ENCODE measurements around the gene SRA1. TPM values are rescaled to one million over a fixed set of nuclear protein-coding genes. Genes with fewer than 3 reads are reported as not detected.
"Not testable (repeated sequence)": the region's sequence is repeated elsewhere in the genome, so short reads cannot be mapped to it uniquely, and the experiment has no call there.

The SRA1 gene
- total and polyA plus RNA-seq, 2 of the 4 experiments (the other 2 are of a cell fraction) = 52.9 to 54.8 TPM

DNA sequence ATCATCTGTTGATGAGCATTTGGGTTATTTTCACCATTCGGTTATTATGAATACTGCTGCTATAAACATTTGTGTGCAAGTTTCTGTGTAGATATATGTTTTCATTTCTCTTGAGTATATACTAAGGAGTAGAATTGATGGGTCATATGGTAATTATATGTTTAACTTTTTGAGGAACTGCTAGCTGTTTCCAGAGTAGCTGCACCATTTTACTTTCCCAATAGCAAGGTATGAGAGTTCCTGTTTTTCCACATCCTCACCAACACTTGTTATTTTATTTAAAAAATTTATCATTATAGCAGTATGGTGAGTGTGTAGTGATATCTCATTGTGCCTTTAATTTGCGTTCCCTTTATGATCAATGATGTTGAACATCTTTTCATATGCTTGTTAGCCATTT is 46.5 kb upstream of the SRA1 start:
- Histone ChIP-seq H2BK120ac (ENCODE audit: low read depth, low read length) (no peak overlapping the region), H3K27me3 (ENCODE audit: control insufficient read depth, insufficient read depth, low read length) (peaks cover 2% of the 10 kb centered on the region; the same call in 1 of the 2 replicates), H3K4ac (ENCODE audit: low read depth, low read length) (no peak overlapping the region), H4K5ac (ENCODE audit: low read depth, low read length) (no peak overlapping the region), H3K4me1 (ENCODE audit: control insufficient read depth, insufficient read depth, low read length) (peaks cover 2% of the 10 kb centered on the region), H3K14ac (replicated peaks; ENCODE audit: low read depth, low read length) (no peak overlapping the region), H3K27ac (ENCODE audit: insufficient read depth, low read length) (no peak overlapping the region), H2BK20ac (ENCODE audit: low read depth, low read length) (no peak overlapping the region), H2BK15ac (ENCODE audit: low read depth, low read length) (no peak overlapping the region), H3K9me3 (ENCODE audit: control insufficient read depth, insufficient read depth, low read length) (no peaks in the 10 kb centered on the region), H3K79me1 (ENCODE audit: low read depth in 1 of 2, low read length in 2 of 2) (no peaks in the 10 kb centered on the region), H2AK9ac (replicated peaks; ENCODE audit: low read depth, low read length, poor library complexity) (no peak overlapping the region), H3K56ac (ENCODE audit: extremely low read depth, insufficient read depth, low read length) (no peak overlapping the region), H3K9ac (ENCODE audit: low read depth, low read length) (no peak overlapping the region), H4K91ac (ENCODE audit: insufficient read depth, low read depth, low read length) (no peak overlapping the region), H4K8ac (ENCODE audit: low read depth in 2 of 2, low read length in 2 of 2) (no peak overlapping the region), H2BK5ac (ENCODE audit: low read depth, low read length, poor library complexity, severe bottlenecking) (no peak overlapping the region), H2AFZ (replicated peaks; ENCODE audit: low read length, poor library complexity) (no peak overlapping the region), H2AK5ac (ENCODE audit: low read depth, low read length) (no peak overlapping the region), H3K4me2 (ENCODE audit: low read depth, low read length) (no peak overlapping the region), H3K9me1 (ENCODE audit: insufficient read depth, low read length) (no peaks in the 10 kb centered on the region), H3K18ac (ENCODE audit: low read depth, low read length) (no peak overlapping the region), H4K20me1 (ENCODE audit: insufficient read depth, low read length) (no peaks in the 10 kb centered on the region), H3K4me3 (ENCODE audit: insufficient read depth, low read depth, low read length) (no peak overlapping the region), H3K23ac (ENCODE audit: low read depth, low read length) (no peak overlapping the region), H3K36me3 (ENCODE audit: control insufficient read depth, insufficient read depth, low read length) (no peaks in the 10 kb centered on the region)
- CTCF ChIA-PET = interaction anchor here (0.6 to 1.0 kb wide), 2 partner anchors 14 to 97 kb away, joined by 3 to 4 read pairs; partner anchors contain the start of gene ZMAT2
- TF ChIP-seq NFE2L2 (IDR thresholded peaks at IDR 0.05; ENCODE audit: low read depth, low read length) (no peak), CEBPB (IDR thresholded peaks at IDR 0.05; ENCODE audit: low read depth, low read length) (no peak), FOS (IDR thresholded peaks at IDR 0.05; ENCODE audit: low read depth, low read length) (no peak), MXI1 (IDR thresholded peaks at IDR 0.05; ENCODE audit: borderline replicate concordance, low read depth, low read length) (no peak), RAD21 (IDR thresholded peaks at IDR 0.05; ENCODE audit: low read length) (no peak), SMC3 (IDR thresholded peaks at IDR 0.05; ENCODE audit: low read depth, low read length) (no peak), MAFK (IDR thresholded peaks at IDR 0.05; ENCODE audit: low read depth, low read length) (no peak)
- TF ChIP-seq, protein P1, sequence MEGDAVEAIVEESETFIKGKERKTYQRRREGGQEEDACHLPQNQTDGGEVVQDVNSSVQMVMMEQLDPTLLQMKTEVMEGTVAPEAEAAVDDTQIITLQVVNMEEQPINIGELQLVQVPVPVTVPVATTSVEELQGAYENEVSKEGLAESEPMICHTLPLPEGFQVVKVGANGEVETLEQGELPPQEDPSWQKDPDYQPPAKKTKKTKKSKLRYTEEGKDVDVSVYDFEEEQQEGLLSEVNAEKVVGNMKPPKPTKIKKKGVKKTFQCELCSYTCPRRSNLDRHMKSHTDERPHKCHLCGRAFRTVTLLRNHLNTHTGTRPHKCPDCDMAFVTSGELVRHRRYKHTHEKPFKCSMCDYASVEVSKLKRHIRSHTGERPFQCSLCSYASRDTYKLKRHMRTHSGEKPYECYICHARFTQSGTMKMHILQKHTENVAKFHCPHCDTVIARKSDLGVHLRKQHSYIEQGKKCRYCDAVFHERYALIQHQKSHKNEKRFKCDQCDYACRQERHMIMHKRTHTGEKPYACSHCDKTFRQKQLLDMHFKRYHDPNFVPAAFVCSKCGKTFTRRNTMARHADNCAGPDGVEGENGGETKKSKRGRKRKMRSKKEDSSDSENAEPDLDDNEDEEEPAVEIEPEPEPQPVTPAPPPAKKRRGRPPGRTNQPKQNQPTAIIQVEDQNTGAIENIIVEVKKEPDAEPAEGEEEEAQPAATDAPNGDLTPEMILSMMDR (conservative IDR thresholded peaks at IDR 0.05; ENCODE audit: low read depth, low read length) = no peak
- in situ Hi-C loops (cut with MboI; ENCODE audit: low sequenced_read_pairs) = no loop called here
- no CpG with 5 or more reads among the region's 2 CpGs for WGBS, 2 experiments (ENCODE audit: extremely low coverage in 2 of 2, insufficient read length in 1 of 2)
- dilution Hi-C loops (cut with HindIII; ENCODE audit: low sequenced_read_pairs, unreplicated experiment) = no loop called here
- no peak for ATAC-seq (ENCODE audit: low read depth)
- POLR2A ChIA-PET (ENCODE audit: unreplicated experiment) = interaction anchor here (0.6 kb wide), 1 partner anchor 47 kb away, joined by 10 read pairs; no protein-coding TSS in a partner anchor
- intact Hi-C loops (cut with micrococcal nuclease) = no loop called here
- DNase-seq = no peak
- no TSS peak for BruUV-seq (replicated peaks)

DNA sequence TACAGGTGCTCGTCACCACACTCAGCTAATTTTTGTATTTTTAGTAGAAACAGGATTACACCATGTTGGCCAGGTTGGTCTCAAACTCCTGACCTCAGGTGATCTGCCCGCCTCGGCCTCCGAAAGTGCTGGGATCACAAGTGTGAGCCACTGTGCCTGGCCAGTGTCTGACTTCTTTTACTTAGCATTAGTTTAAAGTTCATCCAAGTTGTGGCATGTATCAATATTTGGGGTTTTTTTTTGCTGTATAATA is 46.1 kb upstream of the SRA1 start:
- H2BK120ac ChIP-seq (ENCODE audit: low read depth, low read length); H3K56ac ChIP-seq (ENCODE audit: extremely low read depth, insufficient read depth, low read length); intact Hi-C loops (cut with micrococcal nuclease); H3K9ac ChIP-seq (ENCODE audit: low read depth, low read length); H3K4ac ChIP-seq (ENCODE audit: low read depth, low read length); H3K4me2 ChIP-seq (ENCODE audit: low read depth, low read length); H2BK5ac ChIP-seq (ENCODE audit: low read depth, low read length, poor library complexity, severe bottlenecking); H3K9me1 ChIP-seq (ENCODE audit: insufficient read depth, low read length); H3K36me3 ChIP-seq (ENCODE audit: control insufficient read depth, insufficient read depth, low read length); H3K23ac ChIP-seq (ENCODE audit: low read depth, low read length); H3K18ac ChIP-seq (ENCODE audit: low read depth, low read length); BruUV-seq (replicated peaks); H2AK9ac ChIP-seq (replicated peaks; ENCODE audit: low read depth, low read length, poor library complexity); H3K79me1 ChIP-seq (ENCODE audit: low read depth in 1 of 2, low read length in 2 of 2); H2AFZ ChIP-seq (replicated peaks; ENCODE audit: low read length, poor library complexity); H3K27me3 ChIP-seq (ENCODE audit: control insufficient read depth, insufficient read depth, low read length); H4K20me1 ChIP-seq (ENCODE audit: insufficient read depth, low read length); H3K9me3 ChIP-seq (ENCODE audit: control insufficient read depth, insufficient read depth, low read length); H4K91ac ChIP-seq (ENCODE audit: insufficient read depth, low read depth, low read length); in situ Hi-C loops (cut with MboI; ENCODE audit: low sequenced_read_pairs); H3K4me1 ChIP-seq (ENCODE audit: control insufficient read depth, insufficient read depth, low read length); POLR2A ChIA-PET (ENCODE audit: unreplicated experiment); H3K4me3 ChIP-seq (ENCODE audit: insufficient read depth, low read depth, low read length); H3K27ac ChIP-seq (ENCODE audit: insufficient read depth, low read length); H3K14ac ChIP-seq (replicated peaks; ENCODE audit: low read depth, low read length); dilution Hi-C loops (cut with HindIII; ENCODE audit: low sequenced_read_pairs, unreplicated experiment); H4K5ac ChIP-seq (ENCODE audit: low read depth, low read length); CTCF ChIA-PET; ATAC-seq (ENCODE audit: low read depth); DNase-seq; H4K8ac ChIP-seq (ENCODE audit: low read depth in 2 of 2, low read length in 2 of 2): not testable (repeated sequence)
- peak overlapping the region; percentile 76; the same call in 1 of the 2 replicates for H2BK20ac ChIP-seq (ENCODE audit: low read depth, low read length)
- whole genome bisulfite sequencing, 2 experiments (ENCODE audit: extremely low coverage in 2 of 2, insufficient read length in 1 of 2) = no CpG with 5 or more reads among the region's 4 CpGs
- peak overlapping the region; percentile 8; the same call in 1 of the 2 replicates for H2AK5ac ChIP-seq (ENCODE audit: low read depth, low read length)
- H2BK15ac ChIP-seq (ENCODE audit: low read depth, low read length) = 0 out of 3 replicates have a peak overlapping the region, but pooled peaks have one; percentile 39

Data from IMR-90 (cell line).